ENCODE measurements around the gene SPON1. TPM values are rescaled to one million over a fixed set of nuclear protein-coding genes. Genes with fewer than 3 reads are reported as not detected.

The SPON1 gene
- total RNA-seq, 2 experiments from 2014 or later = 0.96 to 1.4 TPM

GRCh38 chr11:14022251-14022650, 59.7 kb downstream of the SPON1 start:
- ChIA-PET CTCF (interaction anchor here (0.6 to 1.9 kb wide), 2 partner anchors 38 to 80 kb away, joined by 3 to 4 read pairs; no protein-coding TSS in a partner anchor), POLR2A (no interaction called here)
- H3K27me3 Mint-ChIP-seq = no peaks in the 10 kb centered on the region
- no peak overlapping the region for H3K4me3 Mint-ChIP-seq
- DNase-seq (no peak), ATAC-seq (no peak)
- intact Hi-C loops (cut with micrococcal nuclease) = no loop called here
- no peaks in the 10 kb centered on the region for H3K9me3 Mint-ChIP-seq
- no peak for TF ChIP-seq CTCF (IDR thresholded peaks at IDR 0.05)
- H3K36me3 Mint-ChIP-seq (ENCODE audit: low read depth) = no peaks in the 10 kb centered on the region
- H3K27ac Mint-ChIP-seq = no peak overlapping the region
- no peaks in the 10 kb centered on the region for H3K4me1 Mint-ChIP-seq (ENCODE audit: low read depth)

- intact Hi-C loops (cut with micrococcal nuclease) = no loop called here
- no peaks in the 10 kb centered on the region for H3K9me3 Mint-ChIP-seq
- no peak for TF ChIP-seq CTCF (IDR thresholded peaks at IDR 0.05)
- ATAC-seq (no peak), DNase-seq (no peak)
- no peaks in the 10 kb centered on the region for H3K4me1 Mint-ChIP-seq (ENCODE audit: low read depth)
- POLR2A ChIA-PET = no interaction called here
- no peak overlapping the region for H3K27ac Mint-ChIP-seq
- H3K36me3 Mint-ChIP-seq (ENCODE audit: low read depth) = no peaks in the 10 kb centered on the region
- no peak overlapping the region for H3K4me3 Mint-ChIP-seq
- no peaks in the 10 kb centered on the region for H3K27me3 Mint-ChIP-seq
- CTCF ChIA-PET = interaction anchor here (0.6 to 1.9 kb wide), 2 partner anchors 39 to 81 kb away, joined by 3 to 4 read pairs; no protein-coding TSS in a partner anchor
These were observed 60.3 kb downstream of the SPON1 start for GRCh38 chr11:14022821-14023220.

- ChIA-PET POLR2A (interaction anchor here (1.0 kb wide), 1 partner anchor 11 kb away, joined by 3 read pairs; no protein-coding TSS in a partner anchor), CTCF (no interaction called here)
- no peaks in the 10 kb centered on the region for H3K36me3 Mint-ChIP-seq (ENCODE audit: low read depth)
- intact Hi-C loops (cut with micrococcal nuclease) = no loop called here
- no peaks in the 10 kb centered on the region for H3K9me3 Mint-ChIP-seq
- no peaks in the 10 kb centered on the region for H3K4me1 Mint-ChIP-seq (ENCODE audit: low read depth)
- no peak for TF ChIP-seq CTCF (IDR thresholded peaks at IDR 0.05)
- no peak overlapping the region for H3K27ac Mint-ChIP-seq
- H3K27me3 Mint-ChIP-seq = no peaks in the 10 kb centered on the region
- no peak overlapping the region for H3K4me3 Mint-ChIP-seq
- DNase-seq = no peak
- ATAC-seq = no peak
These were observed 64.4 kb downstream of the SPON1 start for GRCh38 chr11:14026961-14027360.

- ChIA-PET CTCF (no interaction called here), POLR2A (interaction anchor here (1.0 kb wide), 1 partner anchor 12 kb away, joined by 3 read pairs; no protein-coding TSS in a partner anchor)
- no peaks in the 10 kb centered on the region for H3K9me3 Mint-ChIP-seq
- no peaks in the 10 kb centered on the region for H3K36me3 Mint-ChIP-seq (ENCODE audit: low read depth)
- no peaks in the 10 kb centered on the region for H3K27me3 Mint-ChIP-seq
- intact Hi-C loops (cut with micrococcal nuclease) = no loop called here
- no peak overlapping the region for H3K4me3 Mint-ChIP-seq
- H3K27ac Mint-ChIP-seq = no peak overlapping the region
- no peaks in the 10 kb centered on the region for H3K4me1 Mint-ChIP-seq (ENCODE audit: low read depth)
- TF ChIP-seq CTCF (IDR thresholded peaks at IDR 0.05) = no peak
- DNase-seq (no peak), ATAC-seq (no peak)
These were observed 65.0 kb downstream of the SPON1 start for GRCh38 chr11:14027525-14027924.

GRCh38 chr11:14029440-14029839, 66.9 kb downstream of the SPON1 start:
- H3K4me1 Mint-ChIP-seq (ENCODE audit: low read depth) = no peaks in the 10 kb centered on the region
- no peak for TF ChIP-seq CTCF (IDR thresholded peaks at IDR 0.05)

More at GRCh38 chr11:14029440-14029839, 66.9 kb downstream of the SPON1 start:
- CTCF ChIA-PET = no interaction called here
- DNase-seq (no peak), ATAC-seq (no peak)
- intact Hi-C loops (cut with micrococcal nuclease) = no loop called here
- POLR2A ChIA-PET = no interaction called here
- no peak overlapping the region for H3K4me3 Mint-ChIP-seq
- H3K36me3 Mint-ChIP-seq (ENCODE audit: low read depth) = no peaks in the 10 kb centered on the region
- no peak overlapping the region for H3K27ac Mint-ChIP-seq
- no peaks in the 10 kb centered on the region for H3K9me3 Mint-ChIP-seq
- H3K27me3 Mint-ChIP-seq = no peaks in the 10 kb centered on the region

Measured in activated CD8-positive, alpha-beta T cell treated with anti-CD3 and anti-CD28 coated beads for 36 hours (primary cell).